ENCODE measurements around the gene PEAK3.

PEAK3 gene

GRCh38 chr19:2252797-2253105 is 29.2 kb downstream of the PEAK3 start:
- in situ Hi-C loops (cut with MboI; ENCODE audit: low sequenced_read_pairs, unreplicated experiment): no loop called here
- no peak for DNase-seq (ENCODE audit: low spot score)
- no peak for TF ChIP-seq CTCF (IDR thresholded peaks at IDR 0.05; ENCODE audit: borderline replicate concordance, control extremely low read depth, extremely low read depth, insufficient read depth, missing control alignments)

GRCh38 chr19:2252055-2252796 is 29.7 kb downstream of the PEAK3 start:
- TF ChIP-seq CTCF (IDR thresholded peaks at IDR 0.05; ENCODE audit: borderline replicate concordance, control extremely low read depth, extremely low read depth, insufficient read depth, missing control alignments): no peak
- in situ Hi-C loops (cut with MboI; ENCODE audit: low sequenced_read_pairs, unreplicated experiment): no loop called here
- DNase-seq (ENCODE audit: low spot score): no peak

GRCh38 chr19:2251106-2252054 is 30.6 kb downstream of the PEAK3 start:
- in situ Hi-C loops (cut with MboI; ENCODE audit: low sequenced_read_pairs, unreplicated experiment): no loop called here

GRCh38 chr19:2250766-2251105 is 31.2 kb downstream of the PEAK3 start:
- TF ChIP-seq CTCF (IDR thresholded peaks at IDR 0.05; ENCODE audit: borderline replicate concordance, control extremely low read depth, extremely low read depth, insufficient read depth, missing control alignments): no peak
- DNase-seq (ENCODE audit: low spot score): no peak
- in situ Hi-C loops (cut with MboI; ENCODE audit: low sequenced_read_pairs, unreplicated experiment): no loop called here

More at GRCh38 chr19:2251106-2252054, 30.6 kb downstream of the PEAK3 start:
- DNase-seq (ENCODE audit: low spot score): no peak
- no peak for TF ChIP-seq CTCF (IDR thresholded peaks at IDR 0.05; ENCODE audit: borderline replicate concordance, control extremely low read depth, extremely low read depth, insufficient read depth, missing control alignments)

- no peak for DNase-seq (ENCODE audit: low spot score)
- in situ Hi-C loops (cut with MboI; ENCODE audit: low sequenced_read_pairs, unreplicated experiment): no loop called here
- TF ChIP-seq CTCF (IDR thresholded peaks at IDR 0.05; ENCODE audit: borderline replicate concordance, control extremely low read depth, extremely low read depth, insufficient read depth, missing control alignments): no peak
These were observed 31.9 kb downstream of the PEAK3 start for GRCh38 chr19:2249880-2250765.

Data from GM13976 (cell line).